Hepatocyte (in vitro differentiated cells): ENCODE results near the gene KAT2A. TPM values are rescaled to one million over a fixed set of nuclear protein-coding genes. Genes with fewer than 3 reads are reported as not detected.
A peak's percentile ranks its signal among the peaks of the same experiment; 100 is the strongest.

Experiments
- DNase-seq: peaks from one replicate; pipeline ENCODE4 v3.0.0-alpha.2; 2016; ENCODE audit warnings: low spot score
- H2AFZ ChIP-seq: fragments of 200-600 bp; sonication (generic); 2 replicates; pipeline ENCODE4 v1.6.0; 2016; ENCODE audit warnings: antibody characterized with exemption, mild to moderate bottlenecking
- H3K27ac ChIP-seq: fragments of 200-600 bp; sonication (generic); 2 replicates; pipeline ENCODE4 v1.5.1; 2016; ENCODE audit warnings: mild to moderate bottlenecking
- H3K27me3 ChIP-seq: fragments of 200-600 bp; sonication (generic); 2 replicates; pipeline ENCODE4 v1.6.1; 2016
- H3K36me3 ChIP-seq: fragments of 200-600 bp; sonication (generic); replicated peaks from 2 replicates; pipeline ENCODE4 v1.5.1; 2016; ENCODE audit warnings: low read depth; ENCODE audit not compliant: insufficient read depth
- H3K4me1 ChIP-seq: fragments of 200-600 bp; sonication (generic); 2 replicates; pipeline ENCODE4 v1.5.1; 2016; ENCODE audit warnings: mild to moderate bottlenecking, moderate library complexity; ENCODE audit not compliant: insufficient read depth
- H3K4me2 ChIP-seq: fragments of 200-600 bp; sonication (generic); 2 replicates; pipeline ENCODE4 v1.6.0; 2016
- H3K4me3 ChIP-seq: fragments of 200-600 bp; sonication (generic); 2 replicates; pipeline ENCODE4 v1.5.1; 2016; ENCODE audit warnings: mild to moderate bottlenecking
- H3K79me2 ChIP-seq: fragments of 200-600 bp; sonication (generic); 2 replicates; pipeline ENCODE4 v1.6.0; 2017; ENCODE audit warnings: mild to moderate bottlenecking
- H3K9me2 ChIP-seq: fragments of 200-600 bp; sonication (generic); replicated peaks from 2 replicates; pipeline ENCODE4 v1.6.0; 2017; ENCODE audit warnings: mild to moderate bottlenecking; ENCODE audit not compliant: insufficient read depth
- H3K9me3 ChIP-seq: fragments of 200-600 bp; sonication (generic); 2 replicates; pipeline ENCODE4 v1.5.1; 2016; ENCODE audit warnings: low read depth, mild to moderate bottlenecking
- H4K20me1 ChIP-seq: fragments of 200-600 bp; sonication (generic); 2 replicates; pipeline ENCODE4 v1.6.0; 2016; ENCODE audit warnings: mild to moderate bottlenecking; ENCODE audit not compliant: insufficient read depth, poor library complexity, severe bottlenecking
- EZH2 ChIP-seq: fragments of 200-600 bp; sonication (generic); IDR thresholded peaks from 2 replicates; pipeline ENCODE4 v1.6.1; 2016; ENCODE audit warnings: antibody characterized with exemption, mild to moderate bottlenecking, borderline replicate concordance
- EZH2phosphoT487 ChIP-seq: fragments of 200-600 bp; sonication (generic); IDR thresholded peaks from one replicate; pipeline ENCODE4 v1.6.1; 2018; ENCODE audit warnings: antibody characterized with exemption, mild to moderate bottlenecking, low read depth, moderate library complexity; ENCODE audit not compliant: unreplicated experiment, severe bottlenecking
- WGBS: methylation state at CpG from one replicate; pipeline ENCODE4 v1.1.6; 2016; ENCODE audit warnings: low lambda C conversion rate; ENCODE audit errors: missing lambda C conversion rate; 5-methylcytosine and 5-hydroxymethylcytosine counted together
- polyA plus RNA-seq: library from polyadenylated mRNA; unstranded; fragments of >200 nt; fragmentation: Nextera tagmentation; extraction: Ambion mirVana; gene quantifications from 2 replicates; pipeline ENCODE4 v1.2.1, GENCODE V29; 2016
- total RNA-seq: library from RNA; depleted of rRNA; stranded (reverse); fragments of >200 nt; gene quantifications from 2 replicates; pipeline ENCODE4 v1.2.3, GENCODE V29; 2014
- TF ChIP-seq, protein P1 (sequence below): fragments of 200-600 bp; sonication (generic); IDR thresholded peaks from 2 replicates; pipeline ENCODE4 v1.5.1; 2016; ENCODE audit warnings: antibody characterized with exemption, mild to moderate bottlenecking; ENCODE audit not compliant: poor library complexity

The KAT2A gene
- total and polyA plus RNA-seq, 2 experiments from 2014 or later: 21.7 to 46.7 TPM

DNA sequence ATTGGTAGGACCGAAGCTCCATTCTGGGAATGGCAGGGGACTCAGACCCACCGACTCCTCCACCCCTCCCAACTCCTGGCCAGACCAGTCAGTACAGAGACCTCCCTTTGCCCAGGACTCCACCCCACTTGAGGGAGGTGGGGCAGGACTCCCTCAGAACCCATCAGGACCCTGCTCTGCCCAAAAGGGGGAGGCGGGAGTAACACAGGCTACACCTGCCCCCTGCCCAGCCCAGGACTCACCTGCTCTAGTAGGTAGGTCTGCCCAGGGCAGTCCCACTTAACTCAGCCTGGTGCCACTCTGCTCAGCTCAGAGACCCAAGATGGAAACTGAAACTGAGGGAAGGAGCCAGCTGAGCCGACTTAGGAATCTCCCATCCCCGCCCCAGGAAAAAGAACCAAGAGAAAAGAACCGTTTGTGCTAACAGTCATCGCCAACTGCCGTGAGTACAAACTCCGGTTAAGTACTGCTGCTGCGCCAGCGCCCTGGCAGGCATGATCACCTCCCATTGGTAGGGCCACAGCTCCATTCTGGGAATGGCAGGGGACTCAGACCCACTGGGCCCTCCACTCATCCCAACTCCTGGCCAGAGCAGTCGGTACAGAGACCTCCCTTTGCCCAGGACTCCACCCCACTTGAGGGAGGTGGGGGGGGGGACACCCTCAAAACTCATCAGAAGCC is 9.2 kb downstream of the KAT2A start:
- H2AFZ ChIP-seq: no peak overlapping the region
- no peaks in the 10 kb centered on the region for H3K36me3 ChIP-seq
- H3K27ac ChIP-seq: peak overlapping the region; percentile 37
- DNase-seq: no peak
- 86% methylated on average over 12 of the region's 12 CpGs for WGBS
- no peaks in the 10 kb centered on the region for H3K27me3 ChIP-seq
- H3K4me1 ChIP-seq: no peaks in the 10 kb centered on the region
- H4K20me1 ChIP-seq: no peaks in the 10 kb centered on the region
- H3K79me2 ChIP-seq: no peaks in the 10 kb centered on the region
- H3K4me2 ChIP-seq: peak overlapping the region; percentile 68
- H3K9me2 ChIP-seq: no peaks in the 10 kb centered on the region
- no peaks in the 10 kb centered on the region for H3K9me3 ChIP-seq
- no peak overlapping the region for H3K4me3 ChIP-seq
- TF ChIP-seq, protein P1, sequence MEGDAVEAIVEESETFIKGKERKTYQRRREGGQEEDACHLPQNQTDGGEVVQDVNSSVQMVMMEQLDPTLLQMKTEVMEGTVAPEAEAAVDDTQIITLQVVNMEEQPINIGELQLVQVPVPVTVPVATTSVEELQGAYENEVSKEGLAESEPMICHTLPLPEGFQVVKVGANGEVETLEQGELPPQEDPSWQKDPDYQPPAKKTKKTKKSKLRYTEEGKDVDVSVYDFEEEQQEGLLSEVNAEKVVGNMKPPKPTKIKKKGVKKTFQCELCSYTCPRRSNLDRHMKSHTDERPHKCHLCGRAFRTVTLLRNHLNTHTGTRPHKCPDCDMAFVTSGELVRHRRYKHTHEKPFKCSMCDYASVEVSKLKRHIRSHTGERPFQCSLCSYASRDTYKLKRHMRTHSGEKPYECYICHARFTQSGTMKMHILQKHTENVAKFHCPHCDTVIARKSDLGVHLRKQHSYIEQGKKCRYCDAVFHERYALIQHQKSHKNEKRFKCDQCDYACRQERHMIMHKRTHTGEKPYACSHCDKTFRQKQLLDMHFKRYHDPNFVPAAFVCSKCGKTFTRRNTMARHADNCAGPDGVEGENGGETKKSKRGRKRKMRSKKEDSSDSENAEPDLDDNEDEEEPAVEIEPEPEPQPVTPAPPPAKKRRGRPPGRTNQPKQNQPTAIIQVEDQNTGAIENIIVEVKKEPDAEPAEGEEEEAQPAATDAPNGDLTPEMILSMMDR: no peak
- TF ChIP-seq EZH2phosphoT487 (no peak), EZH2 (no peak)

DNA sequence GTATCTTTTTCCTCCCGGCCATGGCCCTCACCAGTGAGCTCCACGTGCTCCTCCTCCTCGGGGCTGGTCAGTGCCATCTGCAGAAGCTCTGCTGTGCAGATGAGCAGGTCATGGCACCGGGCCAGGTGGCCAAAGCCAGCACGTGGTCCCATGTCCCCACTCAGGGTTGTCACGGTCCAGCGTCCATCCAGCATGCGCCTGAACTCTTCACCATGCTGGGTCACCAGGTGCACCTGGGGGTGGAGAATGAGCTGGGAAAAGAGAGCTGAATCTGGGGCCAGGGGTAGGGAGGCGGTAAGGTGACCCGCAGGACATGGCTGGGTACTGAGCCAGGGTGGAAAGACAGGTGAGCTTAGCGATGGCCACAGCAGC is 9.9 kb downstream of the KAT2A start:
- no peaks in the 10 kb centered on the region for H3K27me3 ChIP-seq
- H3K9me2 ChIP-seq: no peaks in the 10 kb centered on the region
- H3K36me3 ChIP-seq: no peaks in the 10 kb centered on the region
- no peak overlapping the region for H3K4me3 ChIP-seq
- no peaks in the 10 kb centered on the region for H4K20me1 ChIP-seq
- no peaks in the 10 kb centered on the region for H3K9me3 ChIP-seq
- 95% methylated on average over 11 of the region's 11 CpGs for WGBS
- no peak overlapping the region for H2AFZ ChIP-seq
- H3K4me1 ChIP-seq: no peaks in the 10 kb centered on the region
- DNase-seq: no peak
- H3K4me2 ChIP-seq: no peak overlapping the region
- H3K79me2 ChIP-seq: no peaks in the 10 kb centered on the region
- TF ChIP-seq EZH2: no peak
- TF ChIP-seq, protein P1: no peak
- TF ChIP-seq EZH2phosphoT487: no peak
- H3K27ac ChIP-seq: no peak overlapping the region

DNA sequence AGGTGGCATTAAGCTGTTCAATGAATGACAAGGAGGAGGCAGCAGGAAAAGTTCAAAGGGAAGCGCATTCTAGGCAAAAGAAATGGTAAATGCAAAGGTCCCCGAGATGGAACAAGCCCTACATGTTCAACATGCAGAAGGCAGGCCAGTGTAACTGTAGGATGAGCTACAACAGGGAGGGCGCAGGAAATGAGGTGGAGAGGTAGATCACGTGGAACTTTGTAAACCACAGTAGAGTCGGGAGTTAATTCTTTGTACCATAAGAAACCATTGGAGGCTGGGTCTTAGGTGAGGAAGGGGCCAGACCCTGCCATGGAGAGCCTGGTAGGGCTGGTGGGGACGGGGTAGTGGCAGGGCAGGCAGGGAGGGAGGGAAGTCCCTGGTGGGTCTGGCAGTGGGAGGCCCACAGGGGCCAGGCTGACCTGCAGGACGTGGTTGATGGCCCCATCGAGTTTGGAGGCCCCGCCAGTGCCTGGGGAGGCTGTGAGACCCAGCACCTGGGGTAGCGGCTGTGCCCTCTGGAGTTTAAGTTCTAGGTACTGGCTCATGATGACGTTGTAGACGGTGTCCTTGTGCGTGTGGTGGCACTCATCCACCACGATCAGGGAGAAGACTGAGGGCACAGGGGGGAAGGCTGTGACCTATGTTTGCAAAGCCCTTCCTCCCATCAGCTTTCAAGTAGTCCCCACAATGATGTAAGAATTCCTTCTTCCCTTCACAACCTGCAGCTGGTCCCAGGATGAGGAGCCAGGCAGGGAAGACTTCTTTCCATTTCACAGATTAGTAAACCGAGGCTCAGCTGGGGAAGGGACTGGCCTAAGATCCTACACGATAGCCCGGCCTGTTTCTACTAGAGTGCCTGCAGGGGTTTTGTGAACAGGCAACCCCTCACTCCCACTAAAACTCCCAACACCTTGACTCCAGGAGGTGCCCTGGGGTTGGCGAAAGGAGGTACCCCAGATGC is 10.6 kb downstream of the KAT2A start:
- Histone ChIP-seq H3K4me3 (no peak overlapping the region), H3K27ac (no peak overlapping the region), H2AFZ (no peak overlapping the region), H3K9me2 (no peaks in the 10 kb centered on the region), H4K20me1 (no peaks in the 10 kb centered on the region), H3K36me3 (no peaks in the 10 kb centered on the region), H3K4me1 (no peaks in the 10 kb centered on the region), H3K9me3 (no peaks in the 10 kb centered on the region), H3K4me2 (no peak overlapping the region), H3K27me3 (no peaks in the 10 kb centered on the region), H3K79me2 (no peaks in the 10 kb centered on the region)
- WGBS: 91% methylated on average over 18 of the region's 18 CpGs
- no peak for DNase-seq
- no peak for TF ChIP-seq EZH2phosphoT487

DNA sequence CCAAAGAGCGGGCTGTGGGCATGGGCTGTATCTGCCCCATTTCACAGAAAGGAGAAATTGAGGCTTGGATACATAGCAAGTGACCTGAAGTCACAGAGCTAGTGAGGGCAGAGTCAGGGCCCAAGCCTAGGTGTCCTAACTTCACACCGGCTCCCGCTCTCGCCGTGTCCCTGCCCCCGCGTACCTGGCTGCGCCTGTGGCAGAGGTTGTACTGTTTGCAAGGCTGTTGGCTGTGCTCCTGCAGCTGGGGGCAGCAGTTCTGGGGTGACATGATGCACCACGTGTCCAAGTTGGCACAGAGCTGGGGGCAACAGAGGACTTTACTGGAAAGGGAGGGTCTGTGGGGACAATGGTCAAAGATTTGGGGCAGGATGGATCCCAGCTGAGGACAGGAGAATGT is 12.1 kb downstream of the KAT2A start:
- no peak overlapping the region for H3K27ac ChIP-seq
- TF ChIP-seq EZH2phosphoT487 (no peak), EZH2 (no peak)
- TF ChIP-seq, protein P1: no peak
- H3K4me3 ChIP-seq: no peak overlapping the region
- H4K20me1 ChIP-seq: no peaks in the 10 kb centered on the region
- no peaks in the 10 kb centered on the region for H3K9me2 ChIP-seq
- DNase-seq: no peak
- H3K4me1 ChIP-seq: no peaks in the 10 kb centered on the region
- H3K36me3 ChIP-seq: no peaks in the 10 kb centered on the region
- H3K4me2 ChIP-seq: no peak overlapping the region
- H3K27me3 ChIP-seq: no peaks in the 10 kb centered on the region
- no peaks in the 10 kb centered on the region for H3K9me3 ChIP-seq
- 93% methylated on average over 9 of the region's 9 CpGs for WGBS
- H3K79me2 ChIP-seq: no peaks in the 10 kb centered on the region
- no peak overlapping the region for H2AFZ ChIP-seq
